ENCODE measurements around the gene PAK3. TPM values are rescaled to one million over a fixed set of nuclear protein-coding genes. Genes with fewer than 3 reads are reported as not detected.

Gene PAK3
- total RNA-seq, 1 donor from 2014 or later = 12.3 TPM

- Mint-ChIP-seq H3K4me1 (peaks cover 49% of the 10 kb centered on the region), H3K27me3 (ENCODE audit: low read depth) (peaks cover 28% of the 10 kb centered on the region), H3K27ac (ENCODE audit: unreplicated experiment) (no peak overlapping the region), H3K4me3 (peak overlapping the region; percentile 54), H3K36me3 (ENCODE audit: low read depth) (no peaks in the 10 kb centered on the region), H3K9me3 (no peaks in the 10 kb centered on the region)
- DNase-seq (ENCODE audit: low read depth, low spot score) = no peak
- no peak for TF ChIP-seq CTCF (conservative IDR thresholded peaks at IDR 0.05)
Measured at GRCh38 chrX:111086591-111087006, 9.4 kb upstream of the PAK3 start.

GRCh38 chrX:111088628-111089027, 7.4 kb upstream of the PAK3 start:
- DNase-seq (ENCODE audit: low read depth, low spot score) = no peak
- Mint-ChIP-seq H3K9me3 (no peaks in the 10 kb centered on the region), H3K4me3 (no peak overlapping the region), H3K27ac (ENCODE audit: unreplicated experiment) (no peak overlapping the region), H3K36me3 (ENCODE audit: low read depth) (no peaks in the 10 kb centered on the region), H3K27me3 (ENCODE audit: low read depth) (peaks cover 46% of the 10 kb centered on the region), H3K4me1 (peaks cover 49% of the 10 kb centered on the region)
- no peak for TF ChIP-seq CTCF (conservative IDR thresholded peaks at IDR 0.05)

- Mint-ChIP-seq H3K36me3 (ENCODE audit: low read depth) (no peaks in the 10 kb centered on the region), H3K9me3 (no peaks in the 10 kb centered on the region), H3K27ac (ENCODE audit: unreplicated experiment) (peak overlapping the region; percentile 32), H3K4me3 (no peak overlapping the region), H3K27me3 (ENCODE audit: low read depth) (peaks cover 58% of the 10 kb centered on the region), H3K4me1 (peaks cover 37% of the 10 kb centered on the region)
- DNase-seq (ENCODE audit: low read depth, low spot score) = no peak
- no peak for TF ChIP-seq CTCF (conservative IDR thresholded peaks at IDR 0.05)
Measured at GRCh38 chrX:111090458-111090857, 5.5 kb upstream of the PAK3 start.

GRCh38 chrX:111098874-111099273, 2.9 kb downstream of the PAK3 start:
- peak; percentile 83 for TF ChIP-seq CTCF (conservative IDR thresholded peaks at IDR 0.05)
- DNase-seq (ENCODE audit: low read depth, low spot score) = peak; percentile 63
- Mint-ChIP-seq H3K27ac (ENCODE audit: unreplicated experiment) (no peak overlapping the region), H3K27me3 (ENCODE audit: low read depth) (peaks cover 36% of the 10 kb centered on the region), H3K9me3 (no peaks in the 10 kb centered on the region), H3K4me3 (no peak overlapping the region), H3K4me1 (peaks cover 15% of the 10 kb centered on the region), H3K36me3 (ENCODE audit: low read depth) (no peaks in the 10 kb centered on the region)

- peak overlapping the region; percentile 34 for H3K4me3 Mint-ChIP-seq
- peak; percentile 71 for TF ChIP-seq CTCF (conservative IDR thresholded peaks at IDR 0.05)
- H3K36me3 Mint-ChIP-seq (ENCODE audit: low read depth) = no peaks in the 10 kb centered on the region
- peaks cover 27% of the 10 kb centered on the region for H3K27me3 Mint-ChIP-seq (ENCODE audit: low read depth)
- peak; percentile 48 for DNase-seq (ENCODE audit: low read depth, low spot score)
- H3K4me1 Mint-ChIP-seq = peaks cover 15% of the 10 kb centered on the region
- H3K27ac Mint-ChIP-seq (ENCODE audit: unreplicated experiment) = no peak overlapping the region
- H3K9me3 Mint-ChIP-seq = no peaks in the 10 kb centered on the region
Measured at GRCh38 chrX:111100191-111100590, 4.2 kb downstream of the PAK3 start.

- TF ChIP-seq CTCF (conservative IDR thresholded peaks at IDR 0.05) = no peak
- no peaks in the 10 kb centered on the region for H3K9me3 Mint-ChIP-seq
- H3K27me3 Mint-ChIP-seq (ENCODE audit: low read depth) = peaks cover 16% of the 10 kb centered on the region
- H3K4me1 Mint-ChIP-seq = peaks cover 9% of the 10 kb centered on the region
- no peak overlapping the region for H3K27ac Mint-ChIP-seq (ENCODE audit: unreplicated experiment)
- no peaks in the 10 kb centered on the region for H3K36me3 Mint-ChIP-seq (ENCODE audit: low read depth)
- DNase-seq (ENCODE audit: low read depth, low spot score) = no peak
- no peak overlapping the region for H3K4me3 Mint-ChIP-seq
Measured at GRCh38 chrX:111101580-111101979, 5.6 kb downstream of the PAK3 start.

Measured in neural crest cell (in vitro differentiated cells).